Activated T-cell treated with anti-CD3 and anti-CD28 coated beads for 24 hours (primary cell): ENCODE results near the gene MXD3.
"Not testable (repeated sequence)": the region's sequence is repeated elsewhere in the genome, so short reads cannot be mapped to it uniquely, and the experiment has no call there.

ENCODE experiments used
- DNase-seq: peaks from one replicate; pipeline ENCODE4 v3.0.0-alpha.2; 2020; ENCODE audit warnings: low read depth

Gene MXD3

DNA sequence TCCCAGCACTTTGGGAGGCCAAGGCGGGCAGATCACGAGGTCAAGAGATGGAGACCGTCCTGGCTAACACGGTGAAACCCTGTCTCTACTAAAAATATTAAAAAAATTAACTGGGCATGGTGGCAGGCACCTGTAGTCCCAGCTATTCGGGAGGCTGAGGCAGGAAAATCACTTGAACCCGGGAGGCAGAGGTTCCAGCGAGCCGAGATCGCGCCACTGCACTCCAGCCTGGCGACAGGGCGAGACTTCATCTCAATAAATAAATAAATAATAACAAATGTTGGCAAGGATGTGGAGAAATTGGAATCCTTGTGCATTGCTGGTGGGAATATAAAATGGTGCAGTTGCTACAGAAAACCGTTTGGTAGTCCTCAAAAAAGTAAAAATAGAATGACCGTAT lies 31.3 kb upstream of the MXD3 start:
- not testable (repeated sequence) for DNase-seq

GRCh38 chr5:177339107-177339638 lies 27.5 kb upstream of the MXD3 start:
- no peak for DNase-seq

DNA sequence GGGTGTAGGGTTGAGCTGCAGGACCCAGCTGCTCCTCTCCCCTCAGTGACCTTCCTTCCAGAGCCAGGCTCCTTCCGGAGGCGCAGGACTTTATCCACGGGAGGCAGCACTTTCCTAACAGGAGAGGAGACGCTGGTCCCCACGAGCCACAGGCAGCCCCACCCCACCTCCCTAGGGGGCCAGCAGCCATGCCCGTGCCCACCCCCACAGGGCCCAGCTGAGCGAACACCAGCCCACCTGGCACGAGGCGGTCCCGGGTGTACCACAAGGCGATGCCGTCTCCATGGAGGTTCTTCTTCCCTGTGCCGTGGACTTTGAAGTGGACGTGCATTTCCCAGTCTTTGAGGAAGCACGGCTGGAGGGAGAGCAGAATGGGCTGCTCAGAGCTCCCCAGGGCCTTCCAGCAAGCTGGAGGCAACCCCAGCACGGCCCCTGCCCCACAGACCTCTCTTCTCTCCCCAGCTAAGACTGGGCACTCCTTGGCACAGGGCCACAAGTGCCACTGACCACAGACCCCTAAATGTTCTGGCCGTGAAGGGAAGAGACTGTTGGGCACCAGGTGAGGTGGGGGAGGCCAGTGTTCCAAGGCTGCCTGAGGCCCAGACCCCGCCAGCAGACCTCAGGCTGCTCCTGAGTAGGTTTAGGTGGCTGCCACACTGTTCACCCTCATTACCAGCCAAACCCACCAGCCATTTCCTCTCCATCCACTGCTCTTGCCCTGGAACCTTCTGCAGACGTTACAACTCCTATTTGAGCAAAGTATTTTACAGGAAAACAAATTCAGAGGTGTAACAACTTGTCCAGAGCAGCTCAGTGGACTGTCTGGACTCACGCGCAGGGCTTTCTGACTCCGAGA lies 26.8 kb upstream of the MXD3 start:
- DNase-seq: no peak

GRCh38 chr5:177336603-177337494 lies 25.2 kb upstream of the MXD3 start:
- no peak for DNase-seq

GRCh38 chr5:177336112-177336511 lies 24.4 kb upstream of the MXD3 start:
- DNase-seq: no peak

DNA sequence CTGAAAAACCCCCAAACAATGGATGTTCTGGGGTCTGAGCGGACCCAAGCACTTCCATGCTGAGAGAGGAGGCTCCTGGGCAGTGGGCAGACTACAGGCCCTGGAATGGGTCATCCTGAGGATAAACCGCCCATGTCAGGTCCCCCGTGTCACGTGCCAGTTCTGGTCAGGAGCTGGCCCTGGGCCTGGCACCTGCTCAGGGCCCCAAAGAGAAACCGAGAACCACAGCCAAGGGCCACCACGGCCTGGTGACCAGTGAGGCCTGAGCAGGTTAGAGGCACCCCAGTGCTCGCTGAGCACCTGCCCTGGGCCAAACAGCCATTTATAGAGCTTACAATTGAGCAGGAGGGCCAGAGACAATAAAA lies 24.0 kb upstream of the MXD3 start:
- DNase-seq: no peak

GRCh38 chr5:177334781-177335700 lies 23.3 kb upstream of the MXD3 start:
- DNase-seq: no peak

GRCh38 chr5:177334155-177334551 lies 22.5 kb upstream of the MXD3 start:
- DNase-seq: no peak

DNA sequence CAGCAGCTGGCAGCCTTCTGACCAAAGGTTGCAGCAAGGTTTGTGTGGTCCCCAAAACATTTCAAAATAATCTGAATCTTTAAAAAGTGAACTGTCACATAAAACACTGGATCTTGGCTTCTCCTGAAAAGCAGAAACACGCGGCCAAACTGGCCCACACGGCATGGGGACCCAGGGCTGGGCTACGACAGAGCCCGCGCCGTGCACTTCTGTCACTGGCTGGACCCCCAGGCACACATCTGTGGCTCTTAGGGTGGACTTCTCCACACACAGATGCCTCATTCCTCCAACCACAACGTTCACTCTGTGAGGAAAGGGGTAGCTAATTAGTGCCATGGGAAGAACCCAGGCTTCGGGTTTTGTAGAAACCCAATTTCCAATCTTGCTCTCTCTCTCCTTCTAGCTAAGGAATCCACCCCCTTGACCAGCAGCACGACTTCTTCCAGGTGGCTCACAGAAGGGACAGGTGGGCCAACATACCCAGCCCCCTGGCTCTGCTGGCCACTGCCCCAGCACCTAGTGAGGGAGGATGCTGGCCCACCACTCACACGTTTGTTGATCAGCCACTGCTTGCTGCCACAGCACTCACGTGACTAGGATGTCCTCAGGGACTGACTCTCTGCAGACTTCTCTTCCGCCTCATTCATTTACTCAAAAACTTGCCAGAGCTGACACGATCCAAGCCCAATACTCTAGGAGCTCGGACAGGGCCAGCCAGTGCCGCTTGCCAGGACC lies 21.9 kb upstream of the MXD3 start:
- DNase-seq: no peak

- DNase-seq: no peak
These were observed 21.2 kb upstream of the MXD3 start for GRCh38 chr5:177332896-177333260.

DNA sequence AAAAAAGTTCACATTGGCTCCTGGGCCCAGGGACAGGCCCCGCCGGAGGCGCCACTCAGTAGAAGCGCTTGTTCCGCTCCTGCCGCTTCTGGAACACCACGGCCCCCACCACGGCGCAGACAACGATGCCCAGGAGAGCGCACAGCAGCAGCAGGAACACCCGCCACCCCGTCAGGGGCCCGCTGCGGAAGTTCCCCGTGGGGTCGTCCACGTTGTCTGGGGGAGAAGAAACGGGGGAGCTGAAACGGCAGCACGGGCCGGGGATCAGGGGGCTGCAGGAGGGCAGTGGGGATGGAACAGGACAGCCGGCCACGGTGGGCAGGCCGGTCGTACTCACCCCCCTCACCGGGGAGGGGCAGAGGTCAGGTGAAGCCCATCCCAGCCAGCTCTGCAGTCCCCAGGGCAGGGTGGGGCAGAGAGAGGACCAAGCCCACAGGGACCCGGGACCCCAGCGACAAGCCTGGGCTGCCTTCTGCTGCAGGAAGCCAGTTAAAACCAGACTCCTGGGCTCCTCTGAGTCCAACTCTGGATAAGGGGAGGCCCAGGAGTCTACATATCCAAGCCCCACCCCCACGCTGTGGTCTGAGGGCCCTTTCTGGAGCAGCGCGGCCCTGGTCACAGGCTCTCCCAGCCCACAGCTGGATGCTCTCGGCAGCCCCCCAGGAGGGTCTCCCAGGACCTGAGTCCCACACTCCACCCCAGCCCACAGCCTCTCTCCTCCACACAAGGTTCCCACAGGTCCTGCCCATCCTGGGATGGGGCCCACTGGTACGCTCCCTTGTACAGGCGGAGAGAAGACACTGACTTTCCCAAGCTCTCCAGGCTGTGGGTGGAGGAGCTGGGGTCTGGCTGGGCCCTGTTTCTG lies 20.6 kb upstream of the MXD3 start:
- no peak for DNase-seq

DNA sequence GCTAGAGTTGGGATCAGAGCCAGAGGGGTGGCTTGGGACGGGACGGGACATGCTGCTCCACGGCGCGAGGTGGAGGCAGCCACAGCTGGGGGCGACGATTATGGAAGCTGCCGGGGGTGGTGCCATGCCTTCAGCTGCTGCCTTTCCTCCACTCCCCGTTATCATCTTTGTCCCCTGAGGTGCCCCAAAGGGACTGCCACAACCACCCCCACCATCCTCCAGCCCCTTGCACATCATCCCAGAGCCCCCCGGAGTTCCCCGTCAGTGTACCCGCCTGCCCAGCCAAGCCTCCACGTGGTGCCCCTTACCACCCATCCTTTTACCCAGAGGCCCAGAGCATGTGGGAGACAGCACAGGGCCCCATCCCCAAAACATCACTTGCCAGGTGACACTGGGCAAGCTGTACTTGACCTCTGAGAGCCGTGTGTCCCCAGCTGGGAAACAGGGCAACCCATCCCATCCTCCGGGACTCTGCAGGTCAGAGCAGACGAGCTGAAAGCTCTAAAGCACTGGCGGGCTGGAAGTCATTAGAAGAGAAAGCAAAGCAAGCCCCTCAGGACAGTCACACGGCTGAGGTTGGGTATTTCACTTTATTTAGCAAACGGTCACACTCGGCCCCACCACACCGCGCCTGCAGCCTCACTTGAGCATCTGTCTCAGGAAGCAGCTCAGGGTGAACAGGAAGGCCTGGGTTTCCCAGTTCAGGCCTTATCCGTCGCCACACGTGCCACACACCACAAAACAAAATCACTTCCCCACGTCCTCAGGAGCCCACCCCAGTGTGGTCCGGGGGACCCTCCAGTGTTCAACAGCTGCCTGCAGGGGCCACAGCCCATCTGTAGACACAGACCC lies 19.5 kb upstream of the MXD3 start:
- DNase-seq: no peak

DNA sequence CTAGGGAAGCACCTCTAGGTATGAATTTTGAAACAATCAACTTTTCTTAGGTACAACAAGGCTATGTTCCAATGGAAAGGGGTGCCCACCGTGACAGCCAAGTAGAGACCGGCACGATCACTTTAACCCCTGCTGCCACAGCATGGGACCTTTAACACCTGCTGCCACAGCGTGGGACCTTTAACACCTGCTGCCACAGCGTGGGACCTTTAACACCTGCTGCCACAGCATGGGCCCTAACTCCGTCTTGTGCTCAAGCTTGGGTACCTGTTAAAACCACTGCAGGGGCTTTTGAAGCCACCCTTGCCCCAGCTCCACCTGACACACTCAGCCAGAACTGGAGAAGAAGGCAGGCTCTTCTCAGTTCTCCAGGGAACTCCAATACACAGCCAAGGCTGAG lies 18.2 kb upstream of the MXD3 start:
- no peak for DNase-seq

DNA sequence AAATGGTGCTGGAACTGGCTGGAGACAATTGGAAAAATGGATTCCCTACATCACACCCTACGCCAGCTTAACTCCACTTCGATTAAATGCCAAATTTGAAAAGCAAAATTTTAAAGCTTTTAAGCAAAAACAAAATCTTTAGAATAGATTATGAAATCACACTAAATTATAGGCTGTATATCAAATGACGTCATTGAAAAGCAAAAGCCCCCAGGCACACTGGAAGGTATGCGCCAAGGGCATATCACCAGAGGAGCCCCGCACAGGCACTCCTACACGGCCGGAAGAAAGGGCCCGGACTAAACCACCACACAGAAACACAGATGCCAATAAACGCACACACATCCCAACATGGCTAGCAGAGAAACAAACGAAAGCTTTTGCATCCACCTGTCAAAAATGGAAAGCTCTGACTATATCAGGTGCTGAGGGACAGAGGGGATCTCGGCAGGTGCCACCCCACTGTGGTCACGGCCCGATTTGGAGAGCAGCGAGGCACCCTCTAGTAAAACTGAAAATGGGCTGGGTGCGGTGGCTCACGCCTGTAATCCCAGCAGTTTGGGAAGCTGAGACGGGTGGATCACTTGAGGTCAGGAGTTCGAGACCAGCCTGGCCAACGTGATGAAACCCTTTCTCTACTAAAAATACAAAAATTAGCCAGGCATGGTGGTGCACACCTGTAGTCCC lies 17.0 kb upstream of the MXD3 start:
- no peak for DNase-seq

DNA sequence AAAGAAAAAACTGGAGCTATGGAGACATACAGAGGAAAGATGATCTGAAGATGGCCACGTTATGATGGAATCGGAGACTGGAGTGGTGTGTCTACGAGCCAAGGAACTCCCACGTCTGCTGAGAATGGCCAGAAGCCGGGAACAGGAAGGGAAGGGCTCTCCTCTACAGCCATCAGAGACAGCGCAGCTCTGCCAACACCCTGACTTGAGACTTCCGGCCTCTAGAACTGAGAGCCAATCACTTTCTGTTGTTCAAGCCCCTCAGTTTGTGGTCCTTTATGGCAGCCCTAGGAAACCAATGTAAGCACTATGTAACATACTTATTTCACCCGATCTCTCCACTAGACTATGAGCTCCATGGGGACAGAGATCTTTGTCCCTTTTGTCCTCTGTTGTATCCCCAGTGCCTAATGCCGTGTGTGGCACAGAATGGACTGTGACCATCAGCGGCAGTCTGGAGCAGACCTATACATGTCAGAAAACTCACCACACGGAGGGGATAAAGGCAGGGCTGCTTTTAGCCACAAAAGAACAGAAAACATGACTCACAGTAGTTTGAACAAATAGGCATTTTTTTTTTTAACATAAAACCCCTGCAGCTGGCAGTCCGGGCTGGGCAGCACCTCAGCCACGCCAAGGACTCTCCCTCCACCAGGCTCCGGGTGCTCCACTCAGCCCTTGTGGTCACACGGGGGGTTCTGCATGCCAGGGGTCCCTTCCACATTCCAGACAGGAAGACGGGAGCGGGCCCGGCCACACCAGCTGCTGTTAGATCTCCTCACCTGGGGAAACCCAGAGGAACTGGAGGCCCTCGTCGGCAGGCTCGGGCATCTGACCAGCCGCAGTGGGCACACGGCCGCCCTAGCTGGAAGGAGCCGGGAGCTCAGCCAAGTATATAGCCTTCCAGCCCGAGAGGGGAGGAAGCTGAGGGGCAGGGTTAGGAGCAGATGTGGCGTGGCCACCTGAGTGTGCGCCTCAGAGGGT lies 16.1 kb upstream of the MXD3 start:
- no peak for DNase-seq

DNA sequence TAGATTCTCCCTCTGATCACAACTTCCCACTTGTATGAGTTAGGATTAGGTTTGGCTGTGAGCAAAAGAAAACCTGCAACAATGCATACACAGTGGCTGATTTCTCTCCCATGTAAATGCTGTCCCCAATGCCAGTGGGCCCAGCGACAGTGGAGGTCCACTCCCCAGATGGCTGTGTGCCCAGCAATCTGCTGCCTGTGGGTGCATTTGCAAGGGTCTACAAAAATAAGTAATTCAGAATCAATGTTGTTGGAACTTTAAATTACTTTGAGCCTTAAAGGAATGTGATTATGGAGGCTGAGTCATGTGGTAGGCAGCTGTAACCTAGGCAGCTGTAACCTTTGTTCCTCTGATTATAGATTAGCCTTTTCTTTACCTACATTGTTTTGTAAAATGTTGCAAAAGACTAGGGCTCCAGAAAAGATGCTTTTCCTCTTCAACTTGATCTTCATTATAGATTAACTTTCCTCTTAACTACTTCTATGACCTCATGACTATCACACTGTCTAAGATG lies 14.2 kb upstream of the MXD3 start:
- DNase-seq: no peak

DNA sequence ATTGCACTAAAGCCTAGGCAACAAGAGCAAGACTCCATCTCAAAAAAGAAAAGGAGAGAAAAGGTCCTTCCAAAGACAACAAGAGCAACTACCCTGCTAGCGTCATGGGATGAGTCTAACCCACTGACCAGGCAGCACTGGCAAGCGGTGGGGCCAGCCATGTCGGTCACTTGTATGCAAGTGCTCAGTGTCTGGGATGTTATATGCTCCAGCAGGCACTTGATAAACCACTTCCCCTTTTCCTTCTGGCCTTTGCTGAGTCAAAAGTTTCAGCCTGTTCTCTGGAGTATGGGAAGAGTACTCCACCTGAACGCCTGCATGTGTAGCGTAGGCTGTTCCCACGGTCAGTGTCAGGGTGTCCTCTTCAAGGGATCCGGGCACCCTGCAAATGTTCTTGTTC lies 9.2 kb upstream of the MXD3 start:
- DNase-seq: no peak
